Measurements from ENCODE around the gene CYP27C1.

DNA sequence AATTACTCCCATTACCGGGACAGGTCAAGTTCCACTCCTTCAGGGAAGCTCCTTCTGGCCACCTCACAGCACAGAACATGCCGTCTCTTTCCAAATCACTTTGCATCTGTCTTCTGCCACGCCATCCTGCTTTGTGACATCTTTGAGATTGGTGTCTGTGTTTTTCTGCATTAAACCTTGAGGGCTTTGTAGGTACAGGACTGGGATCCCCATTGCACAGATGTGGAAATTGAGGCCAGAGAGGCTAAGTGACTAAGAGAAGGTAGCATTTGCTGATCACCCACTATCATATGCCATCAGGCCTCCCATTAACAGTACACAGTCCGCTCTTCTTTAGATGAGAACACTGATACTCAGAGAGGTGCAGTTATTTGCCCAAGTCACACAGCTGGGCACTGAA lies 9.5 kb upstream of the CYP27C1 start:
- TF ChIP-seq POLR2AphosphoS5 (IDR thresholded peaks at IDR 0.05) (no peak), POLR2A (IDR thresholded peaks at IDR 0.05) (no peak)
- TF ChIP-seq, protein P1, sequence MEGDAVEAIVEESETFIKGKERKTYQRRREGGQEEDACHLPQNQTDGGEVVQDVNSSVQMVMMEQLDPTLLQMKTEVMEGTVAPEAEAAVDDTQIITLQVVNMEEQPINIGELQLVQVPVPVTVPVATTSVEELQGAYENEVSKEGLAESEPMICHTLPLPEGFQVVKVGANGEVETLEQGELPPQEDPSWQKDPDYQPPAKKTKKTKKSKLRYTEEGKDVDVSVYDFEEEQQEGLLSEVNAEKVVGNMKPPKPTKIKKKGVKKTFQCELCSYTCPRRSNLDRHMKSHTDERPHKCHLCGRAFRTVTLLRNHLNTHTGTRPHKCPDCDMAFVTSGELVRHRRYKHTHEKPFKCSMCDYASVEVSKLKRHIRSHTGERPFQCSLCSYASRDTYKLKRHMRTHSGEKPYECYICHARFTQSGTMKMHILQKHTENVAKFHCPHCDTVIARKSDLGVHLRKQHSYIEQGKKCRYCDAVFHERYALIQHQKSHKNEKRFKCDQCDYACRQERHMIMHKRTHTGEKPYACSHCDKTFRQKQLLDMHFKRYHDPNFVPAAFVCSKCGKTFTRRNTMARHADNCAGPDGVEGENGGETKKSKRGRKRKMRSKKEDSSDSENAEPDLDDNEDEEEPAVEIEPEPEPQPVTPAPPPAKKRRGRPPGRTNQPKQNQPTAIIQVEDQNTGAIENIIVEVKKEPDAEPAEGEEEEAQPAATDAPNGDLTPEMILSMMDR (IDR thresholded peaks at IDR 0.05): no peak
